ENCODE results near the gene FHAD1. TPM values are rescaled to one million over a fixed set of nuclear protein-coding genes. Genes with fewer than 3 reads are reported as not detected.
A peak's percentile ranks its signal among the peaks of the same experiment; 100 is the strongest.

The FHAD1 gene
- total RNA-seq, 4 donors from 2014 or later = 0.54 to 1.9 (median 0.75) TPM

DNA sequence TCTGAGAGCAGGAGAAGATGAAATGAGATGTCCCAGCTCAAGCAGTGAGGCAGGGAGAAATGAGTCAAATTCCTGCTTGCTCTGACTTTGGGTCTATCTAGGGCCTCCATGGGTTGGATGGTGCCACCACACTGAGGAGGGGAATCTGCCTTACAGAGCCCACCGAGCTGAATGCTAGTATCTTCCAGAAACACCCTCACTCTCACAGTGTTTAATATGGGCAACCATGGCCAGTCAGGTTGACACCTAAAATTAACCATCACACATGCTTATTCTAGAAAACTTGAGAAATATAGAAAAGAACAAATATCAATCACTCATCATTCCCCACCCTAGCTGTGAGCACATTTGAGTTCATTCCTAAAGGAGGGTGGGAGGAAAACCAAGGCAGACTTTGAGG, 29.4 kb upstream of the FHAD1 start:
- TF ChIP-seq, protein P1, sequence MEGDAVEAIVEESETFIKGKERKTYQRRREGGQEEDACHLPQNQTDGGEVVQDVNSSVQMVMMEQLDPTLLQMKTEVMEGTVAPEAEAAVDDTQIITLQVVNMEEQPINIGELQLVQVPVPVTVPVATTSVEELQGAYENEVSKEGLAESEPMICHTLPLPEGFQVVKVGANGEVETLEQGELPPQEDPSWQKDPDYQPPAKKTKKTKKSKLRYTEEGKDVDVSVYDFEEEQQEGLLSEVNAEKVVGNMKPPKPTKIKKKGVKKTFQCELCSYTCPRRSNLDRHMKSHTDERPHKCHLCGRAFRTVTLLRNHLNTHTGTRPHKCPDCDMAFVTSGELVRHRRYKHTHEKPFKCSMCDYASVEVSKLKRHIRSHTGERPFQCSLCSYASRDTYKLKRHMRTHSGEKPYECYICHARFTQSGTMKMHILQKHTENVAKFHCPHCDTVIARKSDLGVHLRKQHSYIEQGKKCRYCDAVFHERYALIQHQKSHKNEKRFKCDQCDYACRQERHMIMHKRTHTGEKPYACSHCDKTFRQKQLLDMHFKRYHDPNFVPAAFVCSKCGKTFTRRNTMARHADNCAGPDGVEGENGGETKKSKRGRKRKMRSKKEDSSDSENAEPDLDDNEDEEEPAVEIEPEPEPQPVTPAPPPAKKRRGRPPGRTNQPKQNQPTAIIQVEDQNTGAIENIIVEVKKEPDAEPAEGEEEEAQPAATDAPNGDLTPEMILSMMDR (IDR thresholded peaks at IDR 0.05) = no peak
- TF ChIP-seq POLR2A (IDR thresholded peaks at IDR 0.05) = no peak
- Histone ChIP-seq H3K36me3 (no peaks in the 10 kb centered on the region), H3K9me3 (no peaks in the 10 kb centered on the region), H3K27ac (no peak overlapping the region), H3K4me3 (replicated peaks in 1 of 3) (no peak overlapping the region), H3K4me1 (peaks cover 8% of the 10 kb centered on the region in 2 donors), H3K27me3 (no peaks in the 10 kb centered on the region)
- 90 to 100% methylated on average over 1 of the region's 1 CpG for WGBS, 2 donors
- intact Hi-C loops (cut with DNase I) = no loop called here
- no peak for DNase-seq

DNA sequence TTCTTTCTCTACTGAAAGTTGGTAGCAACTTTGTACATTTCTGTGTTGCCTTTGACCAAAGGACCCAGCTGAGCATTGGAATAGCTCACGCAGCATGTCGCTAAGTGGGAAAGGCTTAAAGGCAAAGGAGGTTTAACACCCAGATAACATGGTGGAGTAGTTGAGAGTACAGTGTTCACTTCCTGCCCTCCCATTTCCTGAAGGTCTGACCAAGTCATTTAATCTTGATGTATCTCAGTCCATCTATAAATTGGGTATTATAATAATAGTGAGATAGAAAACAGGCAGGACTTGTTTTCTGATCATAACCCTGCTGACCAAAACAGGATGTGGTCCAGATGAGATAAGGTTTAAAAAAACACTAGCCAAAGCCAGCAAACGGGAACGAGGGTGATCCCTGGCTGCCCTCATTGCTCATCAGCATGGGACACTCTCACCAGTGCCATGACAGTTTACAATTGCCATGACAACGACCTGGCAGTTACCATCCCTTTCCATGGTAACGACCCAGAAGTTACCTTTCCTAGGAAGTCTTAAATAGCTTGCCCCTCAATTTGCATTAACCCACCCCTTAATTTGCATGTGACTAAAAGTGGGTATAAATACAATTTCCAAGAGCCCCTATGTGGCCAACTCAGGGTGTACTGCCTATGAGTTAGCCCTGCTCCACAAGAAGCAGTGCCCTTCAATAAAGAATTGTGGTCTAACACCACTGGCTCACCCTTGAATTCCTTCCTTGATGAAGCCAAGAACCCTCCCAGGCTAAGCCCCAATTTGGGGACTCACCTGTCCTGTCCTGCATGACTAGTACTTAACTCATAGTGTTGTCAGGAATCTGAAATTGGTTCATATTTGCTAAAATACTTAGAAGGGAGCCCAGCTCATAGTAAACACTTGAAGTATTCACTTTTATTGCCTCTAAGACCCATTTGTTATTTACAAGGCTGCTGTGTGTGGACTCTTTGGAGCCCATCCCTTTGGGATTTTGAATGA, 28.4 kb upstream of the FHAD1 start:
- DNase-seq = peak; percentile 15 to 16
- H3K27me3 ChIP-seq = no peaks in the 10 kb centered on the region
- no peaks in the 10 kb centered on the region for H3K36me3 ChIP-seq
- H3K4me1 ChIP-seq = peaks cover 1 to 3% of the 10 kb centered on the region in 2 donors
- no peak overlapping the region for H3K27ac ChIP-seq
- WGBS, 2 donors = 82 to 86% methylated on average over 6 of the region's 6 CpGs
- intact Hi-C loops (cut with DNase I) = no loop called here
- no peak for TF ChIP-seq POLR2A (IDR thresholded peaks at IDR 0.05)
- no peak overlapping the region for H3K4me3 ChIP-seq (replicated peaks in 1 of 3)
- H3K9me3 ChIP-seq = no peaks in the 10 kb centered on the region

DNA sequence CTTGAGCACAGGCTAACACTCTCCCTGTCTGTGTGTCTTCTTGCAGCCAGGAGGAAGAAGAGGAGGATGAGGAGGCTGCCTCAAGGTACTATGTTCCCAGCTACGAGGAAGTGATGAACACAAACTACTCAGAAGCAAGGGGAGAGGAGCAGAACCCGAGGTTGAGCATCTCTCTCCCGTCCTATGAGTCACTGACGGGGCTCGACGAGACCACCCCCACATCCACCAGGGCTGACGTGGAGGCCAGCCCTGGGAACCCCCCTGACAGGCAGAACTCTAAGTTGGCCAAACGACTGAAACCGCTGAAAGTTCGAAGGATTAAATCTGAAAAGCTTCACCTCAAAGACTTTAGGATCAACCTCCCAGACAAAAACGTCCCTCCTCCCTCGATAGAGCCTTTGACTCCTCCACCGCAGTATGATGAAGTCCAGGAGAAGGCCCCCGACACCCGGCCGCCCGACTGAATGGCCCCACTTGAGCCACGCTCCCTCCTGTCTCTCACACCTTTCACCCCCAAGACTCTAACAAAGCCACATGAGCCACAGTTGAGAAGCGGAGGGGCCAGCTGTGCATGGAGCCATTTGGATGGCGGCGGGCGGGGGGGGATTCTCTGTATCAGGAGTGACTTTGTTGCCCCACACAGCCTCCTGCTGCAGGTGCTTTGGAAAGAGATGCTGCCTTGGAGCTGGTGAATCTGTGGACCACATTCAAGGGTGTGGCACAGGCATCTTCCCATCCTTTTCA, 27.6 kb upstream of the FHAD1 start:
- WGBS, 2 donors = 93 to 94% methylated on average over 22 of the region's 22 CpGs
- H3K9me3 ChIP-seq = no peaks in the 10 kb centered on the region
- no peak overlapping the region for H3K4me3 ChIP-seq (replicated peaks in 1 of 3)
- TF ChIP-seq, protein P1 (IDR thresholded peaks at IDR 0.05) = no peak
- no peak for TF ChIP-seq POLR2A (IDR thresholded peaks at IDR 0.05)
- no peak for DNase-seq
- H3K36me3 ChIP-seq = no peaks in the 10 kb centered on the region
- H3K4me1 ChIP-seq = no peaks in the 10 kb centered on the region
- intact Hi-C loops (cut with DNase I) = no loop called here
- H3K27ac ChIP-seq = no peak overlapping the region
- no peaks in the 10 kb centered on the region for H3K27me3 ChIP-seq

DNA sequence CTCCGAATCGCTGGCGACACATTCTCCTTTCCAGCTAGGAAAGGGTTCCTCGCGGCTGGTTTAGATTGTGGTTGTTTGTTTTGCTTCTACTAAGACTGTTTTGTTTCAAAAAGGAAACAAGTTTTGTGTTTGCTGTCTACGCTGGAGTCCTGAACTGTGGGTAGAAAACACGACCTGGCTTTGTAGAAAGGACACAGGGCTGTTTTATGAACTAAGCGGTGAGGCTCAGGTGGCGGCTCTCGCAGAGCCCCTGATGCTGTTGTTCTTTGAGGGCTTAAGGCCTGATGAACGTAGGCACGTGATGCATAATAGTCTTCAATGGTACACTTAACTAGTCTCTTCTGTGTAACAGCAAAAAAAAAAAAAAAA, 27.0 kb upstream of the FHAD1 start:
- no peak for TF ChIP-seq POLR2A (IDR thresholded peaks at IDR 0.05)
- TF ChIP-seq, protein P1 (IDR thresholded peaks at IDR 0.05) = no peak
- Histone ChIP-seq H3K4me1 (no peaks in the 10 kb centered on the region), H3K27me3 (no peaks in the 10 kb centered on the region), H3K4me3 (replicated peaks in 1 of 3) (no peak overlapping the region), H3K36me3 (no peaks in the 10 kb centered on the region), H3K27ac (no peak overlapping the region), H3K9me3 (no peaks in the 10 kb centered on the region)
- WGBS, 2 donors = 81 to 92% methylated on average over 12 of the region's 12 CpGs
- intact Hi-C loops (cut with DNase I) = no loop called here
- DNase-seq = no peak

DNA sequence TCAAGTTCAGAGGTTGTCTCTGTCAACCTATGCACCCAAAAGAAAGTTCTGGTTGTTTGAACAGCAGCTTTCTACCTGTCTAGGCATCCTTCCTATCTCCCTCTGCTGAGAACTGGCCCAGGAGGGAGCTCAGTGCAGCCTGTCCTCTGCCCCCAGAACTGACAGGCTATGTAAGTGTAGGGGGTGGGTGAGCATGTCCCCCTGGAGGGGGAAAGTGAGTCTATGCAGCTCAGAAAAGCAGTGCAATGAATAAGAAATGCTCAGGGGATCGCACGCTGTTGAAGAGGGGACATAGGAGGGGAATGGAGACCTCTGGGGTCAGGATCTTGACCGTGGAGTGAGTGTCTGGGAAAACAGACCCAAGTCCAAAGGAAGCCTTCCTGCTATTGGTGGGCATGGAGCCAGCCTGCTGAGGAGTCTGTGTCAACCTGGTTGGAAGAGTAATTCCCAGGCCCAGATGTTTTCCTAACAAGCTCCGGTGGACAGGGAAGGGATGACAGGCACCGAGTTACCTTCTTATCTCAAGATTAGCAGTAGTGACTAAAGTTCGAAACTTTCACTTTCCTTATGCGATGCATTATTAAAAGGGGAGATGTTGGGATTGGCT, 26.1 kb upstream of the FHAD1 start:
- Histone ChIP-seq H3K4me1 (no peaks in the 10 kb centered on the region), H3K36me3 (no peaks in the 10 kb centered on the region), H3K27me3 (no peaks in the 10 kb centered on the region), H3K27ac (no peak overlapping the region), H3K9me3 (no peaks in the 10 kb centered on the region), H3K4me3 (replicated peaks in 1 of 3) (no peak overlapping the region)
- intact Hi-C loops (cut with DNase I) = no loop called here
- no peak for TF ChIP-seq POLR2A (IDR thresholded peaks at IDR 0.05)
- TF ChIP-seq, protein P1 (IDR thresholded peaks at IDR 0.05) = no peak
- no peak for DNase-seq
- WGBS, 2 donors = 73 to 79% methylated on average over 7 of the region's 7 CpGs

All from thyroid gland (tissue), 4 donors.